GM21381 (cell line): ENCODE results near the gene DNAJC28.

ENCODE experiments used
- ATAC-seq: cut with Tn5 transposase; IDR thresholded peaks from one replicate; pipeline ENCODE4 v1.9.1; 2021; ENCODE audit warnings: mild to moderate bottlenecking, moderate library complexity; ENCODE audit not compliant: unreplicated experiment

Gene DNAJC28

DNA sequence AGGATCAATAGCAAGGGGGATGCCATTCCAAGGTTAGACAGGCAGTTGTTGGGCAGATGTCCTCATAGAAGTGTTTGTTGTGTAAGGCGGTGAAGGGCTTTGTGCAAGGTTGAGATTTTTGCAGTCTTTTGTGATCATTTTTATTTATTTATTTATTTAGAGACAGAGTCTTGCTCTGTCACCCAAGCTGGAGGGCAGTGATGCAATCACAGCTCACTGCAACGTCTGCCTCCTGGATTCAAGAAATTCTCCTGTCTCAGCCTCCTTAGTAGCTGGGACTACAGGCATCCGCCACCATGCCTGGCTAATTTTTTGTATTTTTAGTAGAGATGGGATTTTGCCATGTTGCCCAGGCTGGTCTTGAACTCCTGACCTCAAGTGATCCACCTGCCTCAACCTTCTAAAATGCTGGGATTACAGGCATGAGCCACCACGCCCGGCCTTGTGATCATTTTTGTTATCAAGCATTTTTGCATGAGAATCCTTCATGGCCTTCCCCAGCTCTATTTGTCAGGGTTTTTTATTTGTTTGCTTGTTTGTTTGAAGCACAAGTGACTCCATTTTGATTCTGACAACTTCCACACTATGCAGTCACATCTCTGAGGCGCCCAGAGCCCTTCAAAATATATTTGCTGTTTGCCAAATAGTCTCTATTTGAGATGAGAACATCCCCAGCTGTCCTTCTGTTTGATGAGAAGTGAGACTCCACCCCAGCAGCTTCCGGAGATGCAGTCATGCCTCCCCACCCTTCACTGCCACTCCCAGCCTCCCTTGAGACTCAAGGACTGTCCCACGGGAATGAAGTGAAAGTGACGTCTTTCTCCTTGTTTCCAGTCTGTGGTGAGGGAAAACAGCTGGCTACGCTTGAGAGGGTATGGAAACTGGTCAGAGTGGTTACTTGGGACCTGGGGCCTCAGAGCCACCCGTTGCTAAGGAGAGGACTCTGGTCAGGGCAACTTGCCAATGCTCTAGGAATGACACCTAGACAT lies 49.7 kb downstream of the DNAJC28 start:
- peak; percentile 71 for ATAC-seq
